ENCODE results near the gene NTHL1. TPM values are rescaled to one million over a fixed set of nuclear protein-coding genes. Genes with fewer than 3 reads are reported as not detected.

Gene NTHL1
- total and polyA plus RNA-seq, 10 of the 15 experiments (the other 5 are each of a cell fraction or from before 2014, with no cell fraction given) = 0.85 to 54.7 (median 39.0) TPM

DNA sequence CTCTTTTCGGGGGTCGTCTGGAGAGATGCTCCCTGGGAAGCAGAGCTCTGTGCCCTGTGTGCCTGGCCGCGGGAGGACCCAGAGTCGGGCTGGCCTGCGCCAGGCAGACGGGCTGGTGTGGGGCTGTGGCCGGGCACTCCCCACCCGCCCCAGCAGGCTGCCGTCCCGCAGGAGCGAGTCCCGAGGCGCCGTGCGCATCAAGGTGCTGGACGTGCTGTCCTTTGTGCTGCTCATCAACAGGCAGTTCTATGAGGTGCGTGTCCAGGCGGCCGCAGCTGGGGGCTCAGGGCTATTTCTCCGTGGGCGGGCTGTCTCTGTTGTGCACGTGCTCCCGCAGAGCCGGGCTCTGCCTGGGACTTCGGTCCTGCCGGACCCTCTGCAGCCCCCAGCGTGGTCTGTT is 15.2 kb upstream of the NTHL1 start (continued):
- TF ChIP-seq, protein P1, sequence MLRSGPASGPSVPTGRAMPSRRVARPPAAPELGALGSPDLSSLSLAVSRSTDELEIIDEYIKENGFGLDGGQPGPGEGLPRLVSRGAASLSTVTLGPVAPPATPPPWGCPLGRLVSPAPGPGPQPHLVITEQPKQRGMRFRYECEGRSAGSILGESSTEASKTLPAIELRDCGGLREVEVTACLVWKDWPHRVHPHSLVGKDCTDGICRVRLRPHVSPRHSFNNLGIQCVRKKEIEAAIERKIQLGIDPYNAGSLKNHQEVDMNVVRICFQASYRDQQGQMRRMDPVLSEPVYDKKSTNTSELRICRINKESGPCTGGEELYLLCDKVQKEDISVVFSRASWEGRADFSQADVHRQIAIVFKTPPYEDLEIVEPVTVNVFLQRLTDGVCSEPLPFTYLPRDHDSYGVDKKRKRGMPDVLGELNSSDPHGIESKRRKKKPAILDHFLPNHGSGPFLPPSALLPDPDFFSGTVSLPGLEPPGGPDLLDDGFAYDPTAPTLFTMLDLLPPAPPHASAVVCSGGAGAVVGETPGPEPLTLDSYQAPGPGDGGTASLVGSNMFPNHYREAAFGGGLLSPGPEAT (IDR thresholded peaks at IDR 0.05; ENCODE audit: low read depth) = no peak
- TF ChIP-seq CHD1 (IDR thresholded peaks at IDR 0.05; ENCODE audit: low read depth, low read length) (no peak), SMC3 (IDR thresholded peaks at IDR 0.05; ENCODE audit: borderline replicate concordance, low read length) (no peak)

DNA sequence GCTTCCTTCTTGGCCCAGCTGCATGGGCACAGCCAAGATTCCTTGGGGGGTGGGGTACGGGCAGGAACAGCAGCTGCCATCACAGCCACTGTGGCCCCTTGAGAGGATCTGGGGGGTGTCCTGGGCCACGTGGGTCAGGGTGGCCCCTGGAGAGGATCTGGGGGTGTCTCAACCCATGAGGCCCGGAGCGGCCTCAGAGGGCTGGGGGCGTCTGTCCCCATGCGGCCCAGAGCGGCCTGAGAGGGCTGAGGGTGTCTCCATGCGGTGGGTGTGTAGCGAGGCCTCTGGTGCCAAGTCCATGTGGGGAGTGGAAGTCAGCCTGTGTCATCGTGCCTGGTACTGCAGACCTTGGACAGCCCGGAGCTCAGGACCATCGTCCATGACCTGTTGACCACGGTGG is 13.9 kb upstream of the NTHL1 start:
- ATAC-seq (no peak), FAIRE-seq (no peak), DNase-seq (ENCODE audit: low read depth, low spot score) (no peak)
- in situ Hi-C loops (cut with MboI) = no loop called here
- H3K9ac ChIP-seq (ENCODE audit: control insufficient read depth, insufficient read depth, low read length) = no peak overlapping the region
- RAD21 ChIA-PET (ENCODE audit: unreplicated experiment) = no interaction called here
- POLR2A ChIA-PET = no interaction called here
- no peak overlapping the region for H2AFZ ChIP-seq (ENCODE audit: control insufficient read depth, low read depth, low read length)
- no peaks in the 10 kb centered on the region for H3K27me3 ChIP-seq (replicated peaks in 1 of 2; ENCODE audit: control insufficient read depth in 2 of 2, insufficient read depth in 2 of 2, low read length in 1 of 2)
- intact Hi-C loops (cut with micrococcal nuclease; ENCODE audit: unreplicated experiment) = no loop called here
- no peaks in the 10 kb centered on the region for H3K9me3 ChIP-seq (replicated peaks; ENCODE audit: control insufficient read depth, insufficient read depth, low read length)
- CTCF ChIA-PET = no interaction called here
- BruUV-seq (replicated peaks) = no TSS peak
- WGBS (ENCODE audit: insufficient coverage, insufficient replicate concordance, low lambda C conversion rate, missing lambda C conversion rate) = 96% methylated on average over 12 of the region's 13 CpGs
- H3K36me3 ChIP-seq (ENCODE audit: control insufficient read depth in 2 of 2, insufficient read depth in 2 of 2, low read length in 1 of 2) = peaks cover 0 to 4% of the 10 kb centered on the region in 2 experiments; a peak in 3 of 4 replicates
- SMC1A ChIA-PET (ENCODE audit: uncharacterized antibody, unreplicated experiment) = no interaction called here
- no peak overlapping the region for H3K27ac ChIP-seq (ENCODE audit: control insufficient read depth, insufficient read depth)
- no peak overlapping the region for H3K4me3 ChIP-seq
- H3K4me1 ChIP-seq (ENCODE audit: control insufficient read depth, insufficient read depth, low read length) = no peaks in the 10 kb centered on the region
- H3K79me2 ChIP-seq (ENCODE audit: control insufficient read depth, insufficient read depth, low read length) = no peaks in the 10 kb centered on the region
- H3K4me2 ChIP-seq (ENCODE audit: control insufficient read depth, insufficient read depth) = no peak overlapping the region
- no peaks in the 10 kb centered on the region for H4K20me1 ChIP-seq (ENCODE audit: control insufficient read depth, insufficient read depth)
- TF ChIP-seq, protein P2, sequence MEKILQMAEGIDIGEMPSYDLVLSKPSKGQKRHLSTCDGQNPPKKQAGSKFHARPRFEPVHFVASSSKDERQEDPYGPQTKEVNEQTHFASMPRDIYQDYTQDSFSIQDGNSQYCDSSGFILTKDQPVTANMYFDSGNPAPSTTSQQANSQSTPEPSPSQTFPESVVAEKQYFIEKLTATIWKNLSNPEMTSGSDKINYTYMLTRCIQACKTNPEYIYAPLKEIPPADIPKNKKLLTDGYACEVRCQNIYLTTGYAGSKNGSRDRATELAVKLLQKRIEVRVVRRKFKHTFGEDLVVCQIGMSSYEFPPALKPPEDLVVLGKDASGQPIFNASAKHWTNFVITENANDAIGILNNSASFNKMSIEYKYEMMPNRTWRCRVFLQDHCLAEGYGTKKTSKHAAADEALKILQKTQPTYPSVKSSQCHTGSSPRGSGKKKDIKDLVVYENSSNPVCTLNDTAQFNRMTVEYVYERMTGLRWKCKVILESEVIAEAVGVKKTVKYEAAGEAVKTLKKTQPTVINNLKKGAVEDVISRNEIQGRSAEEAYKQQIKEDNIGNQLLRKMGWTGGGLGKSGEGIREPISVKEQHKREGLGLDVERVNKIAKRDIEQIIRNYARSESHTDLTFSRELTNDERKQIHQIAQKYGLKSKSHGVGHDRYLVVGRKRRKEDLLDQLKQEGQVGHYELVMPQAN (conservative IDR thresholded peaks at IDR 0.05) = no peak
- no peak for TF ChIP-seq EZH2 (IDR thresholded peaks at IDR 0.05; ENCODE audit: borderline replicate concordance, control insufficient read depth, low read depth, low read length)
- TF ChIP-seq DPF2 (IDR thresholded peaks at IDR 0.05) = no peak
- no peak for TF ChIP-seq CBX5 (IDR thresholded peaks at IDR 0.05; ENCODE audit: low read depth)
- TF ChIP-seq, protein P3, sequence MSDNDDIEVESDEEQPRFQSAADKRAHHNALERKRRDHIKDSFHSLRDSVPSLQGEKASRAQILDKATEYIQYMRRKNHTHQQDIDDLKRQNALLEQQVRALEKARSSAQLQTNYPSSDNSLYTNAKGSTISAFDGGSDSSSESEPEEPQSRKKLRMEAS (IDR thresholded peaks at IDR 0.05; ENCODE audit: low read depth, low read length) = no peak
- TF ChIP-seq HDAC6 (IDR thresholded peaks at IDR 0.05; ENCODE audit: unreplicated experiment) = no peak
- TF ChIP-seq, protein P4, sequence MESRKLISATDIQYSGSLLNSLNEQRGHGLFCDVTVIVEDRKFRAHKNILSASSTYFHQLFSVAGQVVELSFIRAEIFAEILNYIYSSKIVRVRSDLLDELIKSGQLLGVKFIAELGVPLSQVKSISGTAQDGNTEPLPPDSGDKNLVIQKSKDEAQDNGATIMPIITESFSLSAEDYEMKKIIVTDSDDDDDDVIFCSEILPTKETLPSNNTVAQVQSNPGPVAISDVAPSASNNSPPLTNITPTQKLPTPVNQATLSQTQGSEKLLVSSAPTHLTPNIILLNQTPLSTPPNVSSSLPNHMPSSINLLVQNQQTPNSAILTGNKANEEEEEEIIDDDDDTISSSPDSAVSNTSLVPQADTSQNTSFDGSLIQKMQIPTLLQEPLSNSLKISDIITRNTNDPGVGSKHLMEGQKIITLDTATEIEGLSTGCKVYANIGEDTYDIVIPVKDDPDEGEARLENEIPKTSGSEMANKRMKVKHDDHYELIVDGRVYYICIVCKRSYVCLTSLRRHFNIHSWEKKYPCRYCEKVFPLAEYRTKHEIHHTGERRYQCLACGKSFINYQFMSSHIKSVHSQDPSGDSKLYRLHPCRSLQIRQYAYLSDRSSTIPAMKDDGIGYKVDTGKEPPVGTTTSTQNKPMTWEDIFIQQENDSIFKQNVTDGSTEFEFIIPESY (IDR thresholded peaks at IDR 0.05) = no peak
- TF ChIP-seq CHD1 (IDR thresholded peaks at IDR 0.05; ENCODE audit: low read depth, low read length) = no peak
- TF ChIP-seq, protein P5, sequence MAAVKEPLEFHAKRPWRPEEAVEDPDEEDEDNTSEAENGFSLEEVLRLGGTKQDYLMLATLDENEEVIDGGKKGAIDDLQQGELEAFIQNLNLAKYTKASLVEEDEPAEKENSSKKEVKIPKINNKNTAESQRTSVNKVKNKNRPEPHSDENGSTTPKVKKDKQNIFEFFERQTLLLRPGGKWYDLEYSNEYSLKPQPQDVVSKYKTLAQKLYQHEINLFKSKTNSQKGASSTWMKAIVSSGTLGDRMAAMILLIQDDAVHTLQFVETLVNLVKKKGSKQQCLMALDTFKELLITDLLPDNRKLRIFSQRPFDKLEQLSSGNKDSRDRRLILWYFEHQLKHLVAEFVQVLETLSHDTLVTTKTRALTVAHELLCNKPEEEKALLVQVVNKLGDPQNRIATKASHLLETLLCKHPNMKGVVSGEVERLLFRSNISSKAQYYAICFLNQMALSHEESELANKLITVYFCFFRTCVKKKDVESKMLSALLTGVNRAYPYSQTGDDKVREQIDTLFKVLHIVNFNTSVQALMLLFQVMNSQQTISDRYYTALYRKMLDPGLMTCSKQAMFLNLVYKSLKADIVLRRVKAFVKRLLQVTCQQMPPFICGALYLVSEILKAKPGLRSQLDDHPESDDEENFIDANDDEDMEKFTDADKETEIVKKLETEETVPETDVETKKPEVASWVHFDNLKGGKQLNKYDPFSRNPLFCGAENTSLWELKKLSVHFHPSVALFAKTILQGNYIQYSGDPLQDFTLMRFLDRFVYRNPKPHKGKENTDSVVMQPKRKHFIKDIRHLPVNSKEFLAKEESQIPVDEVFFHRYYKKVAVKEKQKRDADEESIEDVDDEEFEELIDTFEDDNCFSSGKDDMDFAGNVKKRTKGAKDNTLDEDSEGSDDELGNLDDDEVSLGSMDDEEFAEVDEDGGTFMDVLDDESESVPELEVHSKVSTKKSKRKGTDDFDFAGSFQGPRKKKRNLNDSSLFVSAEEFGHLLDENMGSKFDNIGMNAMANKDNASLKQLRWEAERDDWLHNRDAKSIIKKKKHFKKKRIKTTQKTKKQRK (IDR thresholded peaks at IDR 0.05; ENCODE audit: low read depth, low read length) = no peak
- no peak for TF ChIP-seq KLF5 (IDR thresholded peaks at IDR 0.05; ENCODE audit: partially characterized antibody)
- no peak for TF ChIP-seq RBBP5 (conservative IDR thresholded peaks at IDR 0.05)
- no peak for TF ChIP-seq HDGF (IDR thresholded peaks at IDR 0.05)
- no peak for TF ChIP-seq RB1 (IDR thresholded peaks at IDR 0.05; ENCODE audit: borderline replicate concordance)
